GM18868 (cell line): ENCODE results near the gene FOXO1.

ENCODE experiments used
- ATAC-seq: cut with Tn5 transposase; IDR thresholded peaks from one replicate; pipeline ENCODE4 v1.9.1; 2021; ENCODE audit warnings: mild to moderate bottlenecking, moderate library complexity; ENCODE audit not compliant: unreplicated experiment

FOXO1 gene

DNA sequence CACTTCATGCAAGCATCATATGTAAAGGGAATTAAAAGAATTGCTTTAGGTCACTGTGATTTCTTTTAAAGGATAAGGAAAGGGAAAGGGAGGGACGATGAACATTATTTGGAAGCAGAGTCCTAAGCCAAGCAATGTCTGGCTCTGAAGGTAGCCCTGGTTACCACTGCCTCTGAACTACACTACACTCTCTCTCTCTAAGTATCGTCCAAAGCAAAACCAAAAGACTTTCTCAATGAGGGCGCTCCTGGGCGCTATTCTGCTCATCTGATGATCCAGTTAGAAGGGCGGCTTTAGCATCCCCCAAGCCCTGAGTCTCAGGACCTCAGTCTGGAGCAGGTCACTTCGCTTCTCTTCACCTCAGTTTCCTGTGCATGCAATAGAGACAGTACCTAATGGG lies 26.2 kb downstream of the FOXO1 start:
- no peak for ATAC-seq

DNA sequence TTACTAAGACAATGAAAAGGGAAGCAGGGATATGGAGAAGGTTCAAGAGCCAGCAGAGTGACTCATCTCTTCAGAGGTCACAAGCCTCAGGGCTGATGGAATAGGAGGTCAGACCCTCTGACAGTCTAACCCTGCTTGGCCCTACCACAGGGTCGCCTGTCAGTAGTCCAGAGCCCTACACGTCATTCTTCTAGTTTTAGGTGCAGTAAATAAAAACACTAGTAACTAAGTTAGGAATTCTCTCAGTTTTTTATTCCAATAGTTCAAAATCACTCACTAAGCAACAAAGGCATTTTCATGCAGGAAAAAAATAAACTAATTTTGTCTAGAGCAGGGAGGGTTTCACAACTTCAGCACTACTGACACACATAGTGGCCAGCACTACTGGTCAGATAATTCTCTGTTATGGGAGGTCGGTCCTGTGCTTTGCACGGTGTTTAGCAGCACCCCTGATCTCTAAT lies 27.2 kb downstream of the FOXO1 start:
- no peak for ATAC-seq

DNA sequence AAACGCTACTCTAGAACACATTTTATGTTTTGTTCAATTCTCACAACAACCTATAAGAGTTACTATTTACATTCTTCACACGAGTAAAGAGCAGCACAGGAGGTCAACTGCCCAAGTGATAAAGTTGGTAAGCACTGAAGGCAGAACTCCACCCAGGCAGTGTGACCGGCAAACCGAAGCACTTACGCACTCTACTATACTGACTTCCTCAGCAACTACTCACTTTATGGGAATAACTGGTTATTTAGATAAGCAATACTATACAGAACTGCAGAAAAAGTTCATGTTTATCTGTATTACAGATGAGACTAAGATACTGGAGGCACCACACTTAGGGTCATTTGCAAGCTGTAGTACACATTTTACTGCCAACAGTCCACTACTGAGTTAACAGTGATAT lies 28.8 kb downstream of the FOXO1 start:
- ATAC-seq, result no peak

DNA sequence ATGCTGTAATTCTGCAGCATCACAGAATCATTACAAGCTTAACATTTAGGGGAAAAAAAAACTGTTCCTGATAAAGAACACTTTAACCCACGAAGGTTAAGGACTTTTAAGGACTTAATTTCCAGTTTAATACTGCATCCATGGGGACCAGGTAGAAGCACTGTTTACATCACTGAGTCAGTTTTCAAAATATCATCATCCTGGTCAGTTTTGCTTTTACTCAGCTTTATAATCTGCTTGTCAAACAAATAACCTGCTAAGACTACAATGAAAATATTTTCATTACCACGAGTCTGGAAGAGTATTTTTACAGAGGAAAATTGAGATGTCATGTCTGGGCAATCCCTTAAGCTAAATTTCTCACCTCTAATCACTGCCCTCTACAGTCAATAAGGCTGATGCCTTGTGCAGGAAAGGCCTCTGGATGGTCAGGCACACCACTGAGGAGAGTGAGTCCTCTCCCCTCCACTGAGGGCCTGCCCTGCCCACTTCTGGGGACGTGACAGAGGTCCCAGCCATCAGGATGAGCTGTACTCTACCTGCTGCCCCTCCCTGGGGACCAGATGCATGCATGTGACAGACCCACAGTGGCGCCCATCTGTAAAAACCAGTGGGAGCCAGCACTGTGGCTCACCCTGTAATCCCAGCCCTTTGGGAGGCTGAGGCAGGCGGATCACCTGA lies 31.0 kb downstream of the FOXO1 start:
- ATAC-seq, result peak; percentile 37

DNA sequence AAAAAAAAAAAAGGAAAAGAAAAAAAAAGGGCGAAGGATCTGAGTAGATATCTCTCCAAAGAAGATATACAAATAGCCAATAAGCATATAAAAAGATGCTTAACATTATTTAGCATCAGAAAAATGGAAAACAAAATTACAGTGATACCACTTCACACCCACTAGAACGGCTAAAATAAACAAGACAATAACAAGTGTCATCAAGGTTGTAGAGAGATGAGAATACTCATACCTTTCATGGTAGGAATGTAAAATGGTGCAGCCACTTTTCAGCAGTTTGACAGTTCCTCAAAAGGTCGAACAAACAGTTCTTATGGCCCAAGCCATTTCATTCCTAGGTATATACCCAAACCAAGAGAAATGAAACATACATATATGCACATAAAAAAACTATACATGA lies 33.5 kb downstream of the FOXO1 start:
- ATAC-seq, result no peak

DNA sequence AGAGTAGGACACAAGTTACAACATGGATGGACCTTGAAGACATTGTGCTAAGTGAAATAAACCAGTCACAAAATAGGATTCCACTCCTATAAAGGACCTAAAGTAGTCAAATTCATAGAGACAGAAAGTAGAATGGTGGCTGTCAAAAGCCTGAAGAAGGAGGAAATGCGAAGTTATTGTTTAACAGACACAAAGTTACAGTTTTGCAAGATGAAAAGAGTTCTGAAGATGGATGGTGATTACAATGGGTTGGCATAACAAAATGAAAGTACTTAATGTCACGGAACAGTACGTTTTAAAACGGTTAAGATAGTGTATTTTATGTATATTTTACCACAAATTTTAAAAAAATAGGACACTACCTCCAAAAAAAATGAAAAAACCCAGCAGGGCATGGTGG lies 34.8 kb downstream of the FOXO1 start:
- no peak for ATAC-seq

DNA sequence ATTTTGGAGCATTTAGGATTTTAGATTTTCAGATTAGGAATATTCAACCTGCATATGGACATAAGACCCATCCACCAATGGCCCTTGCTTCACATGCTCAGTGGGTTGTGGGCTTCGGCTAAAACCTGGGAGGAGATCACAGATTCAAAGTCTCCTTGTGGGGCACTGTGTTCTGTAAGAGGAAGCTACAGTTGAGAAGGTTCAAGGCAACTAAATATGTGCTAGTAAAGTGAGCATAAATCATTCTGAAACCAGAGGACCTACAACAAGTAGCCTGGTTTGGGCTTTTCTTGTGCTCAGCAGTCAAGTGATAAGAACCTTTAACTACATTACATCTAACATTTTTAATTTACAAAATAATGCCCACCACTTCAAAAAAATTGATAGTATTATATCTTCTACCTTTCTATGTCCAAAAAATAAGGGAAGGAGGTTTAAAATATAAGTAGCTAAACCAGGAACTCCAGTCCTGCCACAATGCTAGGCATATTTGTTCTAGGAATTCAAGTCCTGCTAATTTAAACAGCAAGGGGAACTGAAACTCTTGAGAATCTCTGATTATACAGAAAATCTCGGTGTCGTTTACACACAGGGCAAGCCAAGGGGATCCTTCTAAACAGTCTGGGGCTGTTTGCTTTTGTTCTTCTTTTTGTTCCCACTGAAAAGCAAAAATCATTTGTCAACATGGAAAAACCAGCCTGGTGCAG lies 36.6 kb downstream of the FOXO1 start:
- peak; percentile 89 for ATAC-seq

DNA sequence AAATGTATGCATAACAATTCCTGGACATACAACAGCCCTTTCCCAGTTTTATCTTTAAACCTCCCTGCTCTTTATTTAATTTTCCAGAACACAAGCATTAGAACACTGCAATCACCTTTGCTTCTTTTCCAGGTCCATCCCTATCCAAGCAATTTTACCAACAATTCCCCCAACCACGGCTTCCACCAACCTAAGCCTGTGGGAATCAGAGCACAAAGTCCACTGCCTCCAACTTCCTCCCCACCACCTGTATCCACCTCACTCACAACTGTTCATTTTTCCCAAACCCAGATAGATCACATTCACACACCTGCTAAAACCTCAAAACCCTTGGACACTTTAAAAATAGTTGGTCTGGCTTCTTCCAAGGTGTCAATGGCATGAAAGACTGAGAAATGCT lies 39.5 kb downstream of the FOXO1 start:
- no peak for ATAC-seq

DNA sequence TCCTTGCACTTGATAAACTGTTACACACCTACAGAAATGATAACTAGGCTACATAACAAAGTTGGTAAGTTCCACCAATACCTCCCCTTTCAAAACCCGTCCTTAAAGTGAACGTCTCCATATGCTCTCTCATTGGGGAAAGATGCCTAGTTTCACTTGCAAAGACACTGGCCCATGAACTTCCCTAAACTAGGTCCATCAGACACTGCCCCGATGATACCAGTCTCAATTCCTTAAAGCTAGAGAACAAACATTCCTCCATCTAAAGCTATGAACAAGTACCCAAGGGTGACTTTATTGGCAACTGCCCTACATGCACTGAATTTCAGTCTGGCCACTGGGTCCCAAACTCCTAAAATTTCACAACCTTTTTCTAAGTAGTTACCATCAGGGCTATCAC lies 39.9 kb downstream of the FOXO1 start:
- no peak for ATAC-seq

DNA sequence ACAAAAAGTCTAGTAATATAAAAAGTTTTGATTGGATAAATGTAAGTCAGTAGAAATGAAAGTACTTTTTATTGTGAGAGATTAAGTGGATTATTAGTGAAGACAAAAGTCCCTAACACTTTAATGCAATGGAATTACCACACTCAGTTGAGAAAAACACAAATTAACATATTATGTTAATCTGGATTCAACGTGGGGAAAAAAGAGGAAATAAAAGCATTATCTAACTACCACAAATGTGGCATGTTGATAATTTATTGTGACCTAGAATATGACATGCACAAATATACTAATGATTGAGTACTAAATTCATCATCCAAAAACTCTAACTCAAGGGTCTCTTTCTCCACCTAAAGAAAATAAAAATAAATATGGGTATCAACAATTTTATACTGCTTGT lies 41.5 kb downstream of the FOXO1 start:
- no peak for ATAC-seq

DNA sequence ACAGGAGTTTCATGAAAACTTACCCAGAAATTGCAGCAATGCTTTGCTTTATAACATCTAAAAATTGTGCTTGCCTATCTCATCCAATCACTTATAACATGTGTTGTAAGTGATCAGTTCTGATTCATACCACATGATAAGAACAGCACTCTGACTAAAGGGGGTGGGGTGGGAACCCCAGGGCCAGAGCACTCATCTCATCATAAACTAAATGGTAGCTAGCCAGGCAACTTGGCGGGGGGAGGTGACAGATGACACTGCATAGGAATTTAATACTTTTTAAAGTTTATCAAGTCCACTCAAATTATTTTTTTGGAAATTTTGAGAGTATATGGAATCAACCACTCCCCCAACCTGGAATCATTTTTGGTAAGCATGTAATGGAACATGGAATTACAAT lies 42.1 kb downstream of the FOXO1 start:
- ATAC-seq, result no peak

DNA sequence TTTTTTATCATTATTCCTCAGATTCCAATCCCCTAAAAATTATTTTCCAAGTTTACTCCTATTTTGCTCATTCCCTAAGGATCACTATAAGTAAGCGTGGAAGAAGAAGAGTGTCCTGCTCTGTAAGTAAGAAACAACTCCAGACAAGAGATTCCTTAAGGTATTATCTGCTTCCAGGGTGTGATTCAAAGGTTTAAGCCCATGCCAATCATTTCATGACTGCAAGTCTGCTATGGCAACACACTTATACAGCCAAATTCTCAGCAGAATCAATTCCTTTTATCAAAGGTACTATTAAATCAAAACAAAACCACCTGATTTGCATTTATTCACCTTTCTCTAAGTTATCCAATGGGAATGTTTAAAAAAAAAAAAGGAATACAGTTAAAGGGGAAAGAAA lies 43.7 kb downstream of the FOXO1 start:
- ATAC-seq, result no peak

DNA sequence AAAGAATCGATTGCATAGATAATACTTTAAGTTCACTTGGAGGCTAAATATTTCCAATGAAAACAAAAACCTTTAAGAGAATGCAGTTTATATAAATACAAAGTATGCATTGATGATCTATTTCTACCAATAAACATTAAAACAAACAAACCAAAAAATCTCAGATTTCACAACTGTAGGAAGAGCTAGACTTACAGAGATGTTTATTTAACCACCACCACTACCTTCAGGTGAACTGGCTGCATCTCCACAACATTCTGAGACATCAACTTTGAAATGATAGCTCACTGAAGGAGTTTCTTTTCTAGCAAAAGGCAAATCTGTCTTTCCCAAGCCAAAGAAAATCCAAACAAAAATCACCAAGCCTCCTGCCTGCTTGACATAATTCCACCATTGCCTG lies 44.2 kb downstream of the FOXO1 start:
- no peak for ATAC-seq

DNA sequence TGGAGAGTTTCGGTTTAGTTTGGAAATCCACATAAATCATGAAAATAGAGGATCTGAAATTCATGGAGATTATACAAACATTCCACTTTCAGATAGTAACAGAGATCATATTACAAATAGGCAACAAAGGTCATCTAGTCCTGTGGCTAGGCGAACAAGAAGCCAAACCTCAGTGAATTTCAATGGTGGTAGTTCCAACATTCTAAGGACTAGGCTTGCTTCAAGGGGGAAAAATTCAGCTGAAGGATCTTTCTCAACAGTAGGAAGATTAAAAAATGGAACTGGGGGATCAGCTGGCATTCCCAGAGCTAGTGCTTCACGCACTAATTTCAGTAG lies 47.0 kb downstream of the FOXO1 start:
- ATAC-seq, result no peak

DNA sequence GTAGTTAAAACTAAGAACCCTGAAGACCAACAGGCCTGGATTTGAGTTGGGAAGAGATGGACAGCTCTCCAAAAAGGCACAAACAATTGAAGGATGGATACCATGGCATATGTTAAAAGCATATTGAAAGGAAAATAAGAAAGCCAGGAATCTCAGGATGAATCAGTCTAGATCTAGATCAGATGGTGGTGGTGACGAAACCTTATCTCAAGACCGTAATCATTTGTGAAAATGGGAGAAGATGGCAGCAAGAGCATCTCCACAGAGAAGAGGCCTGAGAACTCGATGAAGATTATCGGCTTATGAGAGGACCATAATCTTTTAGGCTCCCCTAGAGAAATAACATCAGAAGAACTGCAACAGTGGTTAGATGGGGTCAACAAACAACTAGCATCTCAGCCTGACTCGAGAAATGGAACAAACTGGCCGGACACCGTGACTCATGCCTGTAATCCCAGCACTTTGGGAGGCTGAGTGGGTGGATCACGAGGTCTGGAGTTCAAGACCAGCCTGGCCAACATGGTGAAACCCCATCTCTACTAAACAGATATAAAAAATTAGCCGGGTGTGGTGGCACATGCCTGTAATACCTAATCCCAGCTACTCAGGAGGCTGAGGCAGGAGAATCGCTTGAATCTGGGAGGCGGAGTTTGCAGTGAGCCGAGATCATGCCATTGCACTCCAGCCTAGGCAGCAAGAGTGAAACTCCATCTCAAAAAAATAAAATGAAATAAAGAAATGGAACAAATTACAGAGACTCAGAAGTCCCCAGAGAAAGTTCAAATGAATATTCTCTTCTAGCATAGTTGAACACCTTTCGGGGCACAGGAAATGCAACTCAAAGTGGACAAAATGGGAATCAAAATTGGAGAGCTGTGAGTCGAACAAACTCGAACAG lies 47.6 kb downstream of the FOXO1 start:
- ATAC-seq, result no peak

DNA sequence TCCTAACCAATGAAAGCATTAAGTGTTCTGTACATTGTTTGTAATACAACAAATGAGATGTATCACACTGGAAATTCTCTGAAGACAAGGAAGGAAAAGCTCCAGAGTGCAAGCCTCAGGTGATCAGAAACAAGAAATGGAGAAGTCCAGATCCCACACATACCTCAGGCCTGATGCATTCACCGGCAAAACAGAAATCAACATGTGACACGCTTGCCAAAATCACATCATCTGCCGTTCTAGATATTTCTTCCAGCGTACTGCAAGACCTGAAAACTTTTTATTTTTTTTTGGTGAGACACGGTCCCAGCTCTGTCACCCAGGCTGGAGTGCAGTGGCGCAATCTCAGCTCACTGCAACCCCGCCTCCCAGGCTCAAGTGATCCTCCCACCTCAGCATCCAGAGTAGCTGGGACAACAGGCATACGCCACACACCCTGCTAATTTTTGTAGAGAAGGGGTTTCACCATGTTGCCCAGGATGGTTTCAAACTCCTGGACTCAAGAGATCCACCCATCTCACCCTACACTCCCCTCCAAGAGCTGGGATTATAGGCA lies 48.6 kb downstream of the FOXO1 start:
- no peak for ATAC-seq

DNA sequence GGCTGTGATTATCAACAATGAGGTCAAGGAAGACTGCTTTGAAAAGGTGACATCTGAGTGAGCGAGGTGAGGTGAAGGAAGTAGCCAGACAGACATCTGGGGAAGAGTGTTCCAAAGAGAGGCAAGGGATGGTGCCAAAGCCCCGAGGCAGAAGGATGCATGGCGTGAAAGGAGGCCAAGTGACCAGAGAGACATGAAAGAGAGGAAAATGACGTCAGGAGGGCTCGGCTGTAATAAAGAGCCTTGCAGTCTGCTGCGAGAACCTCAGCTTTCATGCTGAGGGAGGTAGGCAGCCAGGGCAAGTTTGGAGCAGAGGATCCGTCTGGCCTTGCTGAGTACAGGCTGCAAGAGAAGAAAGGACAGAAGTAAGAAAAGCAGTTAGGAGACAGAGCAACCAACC lies 50.8 kb downstream of the FOXO1 start:
- ATAC-seq, result no peak

DNA sequence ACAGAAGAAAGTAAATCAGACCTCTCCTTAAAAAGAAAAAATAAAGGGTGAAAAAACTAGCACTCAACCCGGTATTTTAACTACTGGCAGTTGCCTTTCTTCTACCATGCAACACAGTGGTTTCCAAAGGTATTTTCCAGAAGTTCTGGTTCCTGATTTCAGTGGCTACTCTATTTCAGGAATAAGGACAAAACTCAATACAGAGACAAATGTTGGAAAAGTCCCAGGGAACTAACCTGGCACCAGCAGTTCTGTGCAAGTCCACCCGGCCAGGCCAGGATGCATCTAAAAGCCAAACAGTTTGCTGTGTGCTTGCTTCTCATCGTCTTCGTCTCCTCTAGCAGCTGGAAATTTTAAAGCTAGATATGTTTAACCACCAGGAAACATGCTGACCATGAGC lies 52.5 kb downstream of the FOXO1 start:
- no peak for ATAC-seq

DNA sequence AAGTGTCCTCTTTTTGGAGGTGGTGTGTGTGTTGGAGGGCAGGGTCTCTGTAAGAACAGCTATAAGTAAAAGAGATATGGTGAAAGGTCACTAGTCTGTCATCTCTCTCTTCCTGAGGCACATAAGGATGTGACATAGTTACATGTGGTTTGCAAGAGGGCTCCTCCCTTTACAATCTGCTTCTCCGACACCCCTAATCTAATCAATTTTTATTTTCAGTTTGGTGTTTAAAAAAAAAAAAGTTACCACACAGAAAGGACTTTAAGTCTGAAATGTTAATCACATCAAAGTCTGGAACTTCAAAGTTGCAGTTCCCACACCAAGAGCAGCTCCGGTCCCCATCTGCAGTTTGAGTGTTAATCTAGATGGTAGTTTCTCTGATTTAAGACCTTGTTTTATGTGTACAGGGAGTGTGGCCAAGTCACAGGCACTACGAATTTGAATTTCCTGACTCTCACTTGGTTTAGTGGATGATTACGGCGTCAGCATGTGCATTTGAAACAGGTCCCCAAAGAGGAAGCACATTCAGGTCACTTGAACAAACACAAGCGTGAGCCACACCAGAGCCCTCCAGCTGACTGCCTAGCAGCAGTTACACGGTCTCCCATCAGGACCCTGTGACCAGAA lies 53.1 kb downstream of the FOXO1 start:
- ATAC-seq, result peak; percentile 81

DNA sequence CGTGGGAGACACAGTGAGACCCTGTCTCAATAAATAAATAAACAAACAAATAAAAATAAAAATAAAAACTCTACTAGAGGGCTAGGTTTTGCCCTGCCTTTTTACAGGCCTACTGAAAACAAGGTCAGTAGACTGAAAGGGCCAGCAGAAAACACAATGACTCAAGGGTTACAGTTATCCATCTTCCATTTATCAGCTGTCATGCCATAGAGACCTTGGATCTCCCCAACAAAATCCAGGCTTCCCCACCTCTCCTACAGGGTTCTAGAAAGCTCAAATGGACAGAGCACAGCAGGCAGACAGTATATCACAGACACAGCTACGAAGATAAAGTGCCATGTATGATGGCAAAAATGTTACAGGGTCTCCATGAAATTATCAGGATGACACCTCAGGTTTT lies 54.4 kb downstream of the FOXO1 start:
- no peak for ATAC-seq

DNA sequence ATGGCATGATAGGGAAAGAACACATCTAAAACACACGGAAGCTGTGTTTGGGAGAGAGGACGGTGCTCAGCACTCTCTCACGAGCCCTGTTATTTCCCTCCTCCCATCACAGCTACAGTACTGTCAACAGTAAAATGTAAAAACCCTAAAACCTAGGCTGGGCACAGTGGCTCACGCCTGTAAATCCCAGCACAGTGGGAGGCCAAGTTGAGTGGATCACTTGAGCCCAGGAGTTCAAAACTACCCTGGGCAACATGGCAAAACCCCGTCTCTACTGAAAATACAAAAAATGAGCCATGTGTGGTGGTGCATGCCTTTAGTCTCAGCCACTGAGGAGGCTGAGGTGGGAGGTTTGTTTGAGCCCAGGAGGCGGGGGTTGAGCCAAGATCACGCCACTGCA lies 54.8 kb downstream of the FOXO1 start:
- ATAC-seq, result no peak
